ENCODE results near the gene ADAMTSL4. TPM values are rescaled to one million over a fixed set of nuclear protein-coding genes. Genes with fewer than 3 reads are reported as not detected.
A peak's percentile ranks its signal among the peaks of the same experiment; 100 is the strongest.

The ADAMTSL4 gene
- total RNA-seq, 3 donors from 2014 or later: 3.4 to 37.1 (median 10.2) TPM

- Histone ChIP-seq H3K9me3 (no peaks in the 10 kb centered on the region), H3K4me1 (ENCODE audit: low read depth) (peaks cover 54% of the 10 kb centered on the region), H3K36me3 (ENCODE audit: low read depth) (no peaks in the 10 kb centered on the region), H3K4me3 (peak overlapping the region; percentile 28)
- ATAC-seq (peak; percentile 78), DNase-seq (peak; percentile 95 to 96 (median 96))
- intact Hi-C loops (cut with DNase I, micrococcal nuclease): no loop called here
- TF ChIP-seq CTCF (IDR thresholded peaks at IDR 0.05): no peak
Measured at GRCh38 chr1:150561254-150561973, 12.2 kb downstream of the ADAMTSL4 start.

DNA sequence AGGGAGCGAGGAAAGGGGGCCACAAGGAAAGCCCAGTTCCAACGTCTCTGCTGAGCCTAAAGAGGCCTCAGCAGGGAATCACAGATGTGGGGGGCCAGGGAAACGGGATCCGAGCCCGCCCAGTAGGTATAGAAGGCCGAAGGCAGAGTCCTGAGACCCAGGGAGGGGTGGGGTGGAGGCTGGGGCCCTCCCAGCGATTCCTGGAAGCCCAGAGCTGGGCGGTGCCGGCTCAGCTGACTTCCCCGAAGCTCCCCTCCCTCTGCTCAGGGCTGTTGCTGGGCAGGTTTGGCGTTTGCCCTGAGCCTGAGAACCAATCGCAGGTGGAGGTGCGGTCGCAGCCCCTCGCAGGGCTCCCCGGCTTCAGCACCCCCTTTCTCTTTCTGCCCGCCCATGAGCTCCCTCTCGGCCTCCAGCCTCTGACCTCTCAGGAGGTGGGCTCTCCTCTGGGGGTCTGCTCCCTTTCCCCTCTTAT is 12.8 kb downstream of the ADAMTSL4 start:
- intact Hi-C loops (cut with DNase I, micrococcal nuclease): no loop called here
- peaks cover 60% of the 10 kb centered on the region for H3K4me1 ChIP-seq (ENCODE audit: low read depth)
- H3K4me3 ChIP-seq: peak overlapping the region; percentile 28
- no peaks in the 10 kb centered on the region for H3K9me3 ChIP-seq
- no peak for TF ChIP-seq CTCF (IDR thresholded peaks at IDR 0.05)
- DNase-seq (peak; percentile 95 to 98 (median 95)), ATAC-seq (peak; percentile 77)
- no peaks in the 10 kb centered on the region for H3K36me3 ChIP-seq (ENCODE audit: low read depth)

GRCh38 chr1:150562446-150563339 is 13.5 kb downstream of the ADAMTSL4 start:
- intact Hi-C loops (cut with DNase I, micrococcal nuclease): no loop called here
- Histone ChIP-seq H3K4me3 (no peak overlapping the region), H3K4me1 (ENCODE audit: low read depth) (peaks cover 66% of the 10 kb centered on the region), H3K9me3 (no peaks in the 10 kb centered on the region), H3K36me3 (ENCODE audit: low read depth) (no peaks in the 10 kb centered on the region)
- TF ChIP-seq CTCF (IDR thresholded peaks at IDR 0.05): no peak
- DNase-seq (peak; percentile 64 to 81 (median 77)), ATAC-seq (peak; percentile 1)

DNA sequence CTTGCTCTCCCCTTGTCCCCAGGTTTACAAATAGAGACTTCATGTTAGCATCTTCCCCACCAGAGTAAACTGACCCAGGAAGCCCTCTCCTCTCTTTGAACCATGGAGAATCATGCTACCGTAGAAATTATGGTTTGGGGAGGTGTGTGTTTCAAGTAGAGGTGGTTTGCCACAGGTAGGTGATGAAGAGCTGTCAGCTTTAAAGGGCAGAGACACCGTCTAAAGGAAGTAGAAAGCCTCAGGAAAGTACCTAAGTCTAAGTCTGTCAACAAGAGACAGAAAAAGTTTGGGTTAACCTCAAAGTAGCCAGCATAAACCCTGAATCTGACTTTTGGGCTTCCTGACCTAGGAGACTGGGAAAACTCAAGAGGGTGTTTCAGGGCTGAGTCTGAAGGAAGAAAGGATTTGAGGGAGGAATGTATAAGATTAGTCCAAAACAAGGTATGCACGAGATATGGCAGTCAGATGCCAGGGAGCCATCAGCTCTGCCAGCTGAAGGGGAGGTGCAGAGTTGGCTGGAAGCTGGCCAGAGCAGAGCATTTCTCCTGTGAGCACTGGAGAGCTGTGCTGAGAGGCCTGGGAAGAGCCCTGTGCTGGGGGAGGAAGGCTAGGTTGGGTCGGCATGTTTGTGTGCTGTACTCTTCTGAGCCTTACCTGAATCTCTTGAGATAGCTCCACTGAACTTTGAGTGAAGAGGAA is 14.3 kb downstream of the ADAMTSL4 start:
- no peak overlapping the region for H3K4me3 ChIP-seq
- H3K36me3 ChIP-seq (ENCODE audit: low read depth): no peaks in the 10 kb centered on the region
- H3K4me1 ChIP-seq (ENCODE audit: low read depth): peaks cover 72% of the 10 kb centered on the region
- no peak for TF ChIP-seq CTCF (IDR thresholded peaks at IDR 0.05)
- intact Hi-C loops (cut with DNase I, micrococcal nuclease): no loop called here
- DNase-seq: peak; percentile 76 to 82 (median 80)
- H3K9me3 ChIP-seq: no peaks in the 10 kb centered on the region
- peak; percentile 2 for ATAC-seq
